GM21390 (cell line): ENCODE measurements around the gene SKI.

ENCODE experiments used
- ATAC-seq: cut with Tn5 transposase; IDR thresholded peaks from one replicate; pipeline ENCODE4 v1.9.1; 2021; ENCODE audit not compliant: unreplicated experiment

Gene SKI

GRCh38 chr1:2335721-2336455 is 107.8 kb downstream of the SKI start:
- ATAC-seq, result no peak

DNA sequence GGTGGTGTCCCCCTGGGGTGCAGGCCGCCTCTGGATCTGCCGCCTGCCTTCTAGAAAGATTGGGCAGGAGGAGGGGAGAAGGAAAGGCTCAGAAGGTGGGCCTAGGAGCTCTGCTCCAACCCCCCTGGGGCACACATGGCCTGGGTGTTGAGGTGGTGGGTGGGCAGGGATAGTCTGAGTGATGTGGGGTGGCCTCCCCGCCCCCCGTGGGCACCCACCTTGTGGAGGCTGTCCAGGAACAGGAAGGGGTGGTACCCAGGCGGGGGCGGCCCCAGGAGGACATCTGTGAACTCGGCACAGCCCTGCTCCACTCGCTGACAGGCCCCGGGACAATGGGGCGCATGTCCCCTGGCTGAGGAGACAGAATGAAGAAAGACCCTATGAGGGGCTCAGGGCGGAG is 108.4 kb downstream of the SKI start:
- no peak for ATAC-seq

DNA sequence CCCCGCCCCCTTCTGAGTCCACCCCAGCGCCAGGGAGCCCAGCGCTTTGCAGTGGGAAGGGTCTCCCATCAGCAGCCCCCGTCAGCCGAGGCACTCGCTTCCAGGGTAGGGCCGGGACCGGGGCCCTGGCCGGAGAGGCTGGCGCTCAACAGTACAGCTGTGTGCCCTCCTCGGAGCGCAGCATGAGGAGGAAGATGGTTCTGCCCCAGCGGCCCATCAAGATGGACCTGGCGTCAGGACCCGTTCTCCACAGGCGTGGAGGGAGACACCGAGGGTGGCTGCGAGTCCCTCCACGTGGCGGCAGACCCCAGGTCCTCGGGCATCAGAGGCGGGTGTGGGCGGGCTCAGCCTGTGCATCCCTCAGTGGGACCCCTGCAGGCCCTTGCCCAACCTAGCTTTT is 109.0 kb downstream of the SKI start:
- no peak for ATAC-seq

DNA sequence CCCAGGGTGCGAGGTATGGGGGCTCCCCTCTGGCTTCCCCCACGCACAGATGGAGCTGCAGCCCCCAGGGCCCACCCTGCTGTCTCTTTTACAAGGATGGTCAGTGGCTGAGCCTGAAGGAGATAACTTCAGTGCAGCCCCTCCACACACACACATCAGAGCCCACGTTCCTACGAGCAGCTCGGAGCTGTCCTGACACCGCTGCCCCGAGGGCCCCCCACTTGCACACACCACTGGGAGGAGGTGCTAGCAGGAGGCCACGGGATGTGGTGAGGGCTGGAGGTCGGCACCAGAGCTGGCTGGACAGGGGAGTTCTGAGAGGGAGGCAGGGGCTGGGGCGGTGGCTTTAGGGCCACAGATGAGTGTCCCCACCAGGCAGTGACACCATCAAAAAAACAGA is 109.4 kb downstream of the SKI start:
- ATAC-seq, result no peak

- no peak for ATAC-seq
Measured at GRCh38 chr1:2339206-2340085, 111.3 kb downstream of the SKI start.

DNA sequence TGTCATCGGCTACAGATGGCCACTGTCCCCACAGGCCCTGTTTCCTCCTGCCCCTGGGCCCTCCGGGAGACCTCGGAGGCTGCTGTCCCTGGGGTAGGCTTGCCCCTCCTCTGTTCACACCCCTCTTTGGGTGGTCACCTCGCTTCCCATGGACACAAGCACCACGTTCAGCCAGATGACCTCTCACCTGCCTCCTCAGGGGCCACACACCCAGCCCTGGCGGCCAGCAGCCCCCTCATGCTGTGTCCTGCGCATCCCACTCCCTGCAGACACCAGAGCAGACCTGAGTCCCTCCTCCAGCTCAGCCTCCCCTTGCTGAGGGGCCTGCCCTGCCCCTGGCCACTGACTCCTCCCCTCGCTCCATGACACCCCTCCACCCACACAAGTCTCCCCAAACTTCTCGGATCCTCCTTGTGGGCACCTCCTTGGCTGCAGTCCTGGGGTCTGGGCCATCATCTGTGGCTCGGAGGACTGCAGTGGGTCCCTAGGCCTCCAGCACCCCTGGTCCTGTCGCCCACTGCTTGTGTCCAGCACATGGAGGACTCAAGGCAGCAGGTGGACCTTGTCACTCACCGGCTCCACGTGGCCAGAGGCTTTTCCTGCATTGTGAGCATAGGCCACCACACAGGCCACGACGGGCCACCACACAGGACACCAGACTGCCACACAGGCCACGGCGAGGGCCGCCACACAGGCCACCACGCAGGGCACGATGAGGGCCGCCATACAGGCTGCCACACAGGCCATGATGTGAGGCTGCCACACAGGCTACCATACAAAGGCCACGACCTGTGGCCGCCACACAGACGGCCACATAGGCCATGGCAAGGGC is 112.2 kb downstream of the SKI start:
- ATAC-seq, result no peak

GRCh38 chr1:2340918-2341254 is 112.8 kb downstream of the SKI start:
- ATAC-seq, result no peak

- no peak for ATAC-seq
Measured at GRCh38 chr1:2341706-2342383, 113.7 kb downstream of the SKI start.

DNA sequence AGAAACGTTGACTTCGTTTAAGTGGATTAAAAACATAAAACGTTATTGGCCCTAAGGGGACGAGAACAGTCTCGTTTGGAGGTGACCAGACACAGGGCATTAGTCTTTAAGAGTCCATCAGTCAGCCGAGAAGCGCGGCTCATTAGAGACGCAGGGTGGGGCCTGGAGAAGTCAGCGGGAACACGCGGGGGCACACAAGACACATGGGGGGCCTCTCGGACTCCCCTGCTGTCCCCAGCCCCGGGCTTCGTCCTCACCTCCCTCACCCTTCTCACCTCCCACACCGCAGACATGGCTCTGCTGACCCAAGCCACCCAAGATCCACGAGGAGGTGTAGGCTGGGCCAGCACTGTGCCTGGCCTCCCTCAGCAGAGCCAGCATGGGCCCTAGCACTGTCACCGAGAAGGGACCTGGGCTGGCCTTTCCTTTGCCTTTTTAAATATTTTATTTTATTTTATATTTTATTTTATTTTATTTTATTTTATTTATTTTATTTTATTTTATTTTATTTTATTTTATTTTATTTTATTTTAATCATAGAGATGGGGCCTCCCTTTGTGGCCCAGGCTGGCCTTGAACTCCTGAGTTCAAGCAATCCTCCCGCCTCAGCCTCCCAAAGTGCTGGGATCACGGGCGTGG is 114.4 kb downstream of the SKI start:
- no peak for ATAC-seq

- no peak for ATAC-seq
Measured at GRCh38 chr1:2343023-2343935, 115.2 kb downstream of the SKI start.

- no peak for ATAC-seq
Measured at GRCh38 chr1:2344121-2344681, 116.1 kb downstream of the SKI start.

DNA sequence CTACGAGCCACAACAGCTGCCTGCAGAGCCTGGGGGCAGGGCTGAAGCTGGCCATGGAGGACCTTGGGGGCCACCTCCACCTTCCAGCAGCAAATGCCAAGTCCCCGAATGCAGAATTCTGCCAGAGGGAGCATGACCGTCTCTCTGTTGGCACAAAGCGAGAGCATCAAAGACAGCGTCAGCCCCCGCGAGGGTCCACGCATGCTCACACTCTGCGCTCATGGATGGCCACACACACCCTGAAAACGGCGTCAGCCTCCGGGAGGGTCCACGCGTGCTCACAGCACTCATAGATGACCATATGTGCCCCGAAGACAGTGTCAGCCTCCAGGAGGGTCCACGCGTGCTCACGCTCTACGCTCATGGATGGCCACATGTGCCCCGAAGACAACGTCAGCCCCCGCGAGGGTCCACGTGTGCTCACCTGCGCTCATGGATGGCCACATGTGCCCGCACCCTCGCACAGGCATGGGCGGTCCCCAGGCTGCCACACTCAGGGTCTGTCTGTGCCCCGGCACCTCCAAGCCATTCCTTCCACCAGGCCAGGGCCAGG is 116.7 kb downstream of the SKI start:
- no peak for ATAC-seq

DNA sequence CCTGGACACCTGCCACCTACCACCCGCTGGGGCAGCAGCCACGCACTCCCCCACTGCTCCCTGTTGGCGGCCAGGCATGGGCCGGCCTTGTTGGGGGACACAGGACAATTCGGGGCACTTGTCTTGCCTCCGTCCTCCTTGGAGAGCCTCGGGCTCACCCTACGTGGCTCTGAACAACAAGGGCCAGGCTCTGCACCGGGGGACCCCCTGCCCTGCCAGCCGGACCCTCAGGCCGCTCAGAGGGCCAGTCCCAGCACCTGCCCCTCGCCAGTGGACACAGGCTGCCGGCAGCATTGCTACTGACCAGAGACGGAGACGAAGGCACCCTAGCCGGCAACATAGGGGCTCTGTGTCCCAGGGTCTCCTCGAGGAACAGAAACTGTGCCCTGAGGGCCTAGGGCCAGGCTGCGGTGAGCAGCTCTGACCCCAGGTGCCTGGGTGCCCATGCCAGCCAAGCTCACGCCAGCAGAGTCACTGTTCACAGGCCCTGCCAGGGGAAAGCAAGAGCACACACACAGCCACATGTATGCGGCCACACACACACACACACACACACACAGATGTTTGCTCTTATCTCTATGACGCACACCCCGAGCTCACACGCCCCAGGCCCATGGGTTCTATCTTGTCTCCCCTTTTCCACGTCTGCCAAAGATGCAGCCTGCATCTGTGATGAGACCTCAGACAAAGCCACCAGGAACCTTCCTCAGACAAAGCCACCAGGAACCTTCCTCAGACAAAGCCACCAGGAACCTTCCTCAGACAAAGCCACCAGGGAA is 117.4 kb downstream of the SKI start:
- no peak for ATAC-seq

GRCh38 chr1:2346691-2347408 is 118.7 kb downstream of the SKI start:
- no peak for ATAC-seq

GRCh38 chr1:2347409-2347785 is 119.3 kb downstream of the SKI start:
- no peak for ATAC-seq

DNA sequence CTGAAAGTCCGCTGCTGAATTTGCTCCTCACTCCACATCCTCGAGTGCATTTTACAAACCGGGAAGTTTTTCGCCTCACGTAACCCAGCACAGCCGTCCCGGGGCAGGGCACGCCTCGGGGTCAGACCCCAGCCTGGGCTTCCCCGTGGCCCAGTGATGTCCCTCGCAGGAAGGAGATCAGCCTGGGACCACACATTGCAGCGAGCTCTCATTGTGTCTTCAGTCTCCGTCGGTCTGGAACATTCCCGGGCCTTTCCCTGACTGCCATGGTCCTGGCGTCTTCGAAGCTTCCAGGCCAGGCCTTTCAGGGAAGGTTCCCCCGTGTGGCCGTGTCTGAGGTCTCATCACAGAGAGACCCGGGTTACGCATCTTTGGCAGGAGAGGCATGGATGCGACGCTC is 119.8 kb downstream of the SKI start:
- ATAC-seq, result no peak
